ENCODE results near the gene BIN2.
A peak's percentile ranks its signal among the peaks of the same experiment; 100 is the strongest.
"Not testable (repeated sequence)": the region's sequence is repeated elsewhere in the genome, so short reads cannot be mapped to it uniquely, and the experiment has no call there.

The BIN2 gene

DNA sequence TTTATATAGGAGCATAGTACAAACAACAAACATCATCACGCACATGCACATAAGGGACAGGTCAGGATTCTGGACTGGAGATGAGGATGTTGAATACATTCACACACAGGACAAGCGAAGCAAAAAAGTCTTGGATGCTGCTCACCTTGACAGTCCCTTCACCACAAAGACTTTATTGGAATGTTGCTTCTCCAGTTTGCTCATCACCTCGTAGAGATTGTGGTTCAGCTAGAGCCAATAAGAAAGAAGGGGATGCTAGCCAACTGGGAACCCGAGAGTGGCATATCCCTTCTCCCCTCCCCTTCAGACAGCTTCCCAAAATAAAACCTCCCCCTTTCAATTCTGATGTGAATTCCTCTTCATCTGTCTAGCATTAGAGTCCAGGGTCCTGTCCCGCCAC is 28.3 kb downstream of the BIN2 start:
- TF ChIP-seq, protein P1, sequence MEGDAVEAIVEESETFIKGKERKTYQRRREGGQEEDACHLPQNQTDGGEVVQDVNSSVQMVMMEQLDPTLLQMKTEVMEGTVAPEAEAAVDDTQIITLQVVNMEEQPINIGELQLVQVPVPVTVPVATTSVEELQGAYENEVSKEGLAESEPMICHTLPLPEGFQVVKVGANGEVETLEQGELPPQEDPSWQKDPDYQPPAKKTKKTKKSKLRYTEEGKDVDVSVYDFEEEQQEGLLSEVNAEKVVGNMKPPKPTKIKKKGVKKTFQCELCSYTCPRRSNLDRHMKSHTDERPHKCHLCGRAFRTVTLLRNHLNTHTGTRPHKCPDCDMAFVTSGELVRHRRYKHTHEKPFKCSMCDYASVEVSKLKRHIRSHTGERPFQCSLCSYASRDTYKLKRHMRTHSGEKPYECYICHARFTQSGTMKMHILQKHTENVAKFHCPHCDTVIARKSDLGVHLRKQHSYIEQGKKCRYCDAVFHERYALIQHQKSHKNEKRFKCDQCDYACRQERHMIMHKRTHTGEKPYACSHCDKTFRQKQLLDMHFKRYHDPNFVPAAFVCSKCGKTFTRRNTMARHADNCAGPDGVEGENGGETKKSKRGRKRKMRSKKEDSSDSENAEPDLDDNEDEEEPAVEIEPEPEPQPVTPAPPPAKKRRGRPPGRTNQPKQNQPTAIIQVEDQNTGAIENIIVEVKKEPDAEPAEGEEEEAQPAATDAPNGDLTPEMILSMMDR (IDR thresholded peaks at IDR 0.05; ENCODE audit: poor library complexity, severe bottlenecking), result no peak
- Histone ChIP-seq H3K27ac (ENCODE audit: poor library complexity, severe bottlenecking) (no peak overlapping the region), H3K36me3 (ENCODE audit: low read depth) (no peaks in the 10 kb centered on the region), H3K4me3 (ENCODE audit: severe bottlenecking) (no peak overlapping the region), H3K9me3 (ENCODE audit: severe bottlenecking) (no peaks in the 10 kb centered on the region), H3K27me3 (ENCODE audit: insufficient read depth, poor library complexity, severe bottlenecking) (no peaks in the 10 kb centered on the region), H3K4me1 (ENCODE audit: insufficient read depth, poor library complexity, severe bottlenecking) (no peaks in the 10 kb centered on the region)
- no peak for DNase-seq (ENCODE audit: low spot score)
- peak; percentile 38; the same call in 1 of the 3 replicates for ATAC-seq (ENCODE audit: low read depth)

DNA sequence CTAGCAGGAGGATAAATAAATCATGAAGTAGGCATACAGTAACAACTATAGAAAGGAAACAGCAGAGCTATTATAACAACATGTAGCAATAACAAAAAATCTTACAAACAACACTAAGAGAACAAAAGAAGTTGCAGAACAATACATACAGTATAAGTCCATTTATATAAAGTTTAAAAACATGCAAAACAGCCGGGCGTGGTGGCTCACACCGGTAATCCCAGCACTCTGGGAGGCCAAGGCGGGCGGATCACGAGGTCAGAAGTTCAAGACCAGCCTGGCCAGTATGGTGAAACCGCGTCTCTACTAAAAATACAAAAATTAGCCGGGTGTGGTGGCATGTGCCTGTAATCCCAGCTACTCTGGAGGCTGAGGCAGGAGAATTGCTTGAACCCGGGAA is 29.9 kb downstream of the BIN2 start:
- not testable (repeated sequence) for ATAC-seq (ENCODE audit: low read depth); DNase-seq (ENCODE audit: low spot score); H3K36me3 ChIP-seq (ENCODE audit: low read depth); H3K27me3 ChIP-seq (ENCODE audit: insufficient read depth, poor library complexity, severe bottlenecking); H3K9me3 ChIP-seq (ENCODE audit: severe bottlenecking); H3K4me1 ChIP-seq (ENCODE audit: insufficient read depth, poor library complexity, severe bottlenecking); H3K4me3 ChIP-seq (ENCODE audit: severe bottlenecking); H3K27ac ChIP-seq (ENCODE audit: poor library complexity, severe bottlenecking)

DNA sequence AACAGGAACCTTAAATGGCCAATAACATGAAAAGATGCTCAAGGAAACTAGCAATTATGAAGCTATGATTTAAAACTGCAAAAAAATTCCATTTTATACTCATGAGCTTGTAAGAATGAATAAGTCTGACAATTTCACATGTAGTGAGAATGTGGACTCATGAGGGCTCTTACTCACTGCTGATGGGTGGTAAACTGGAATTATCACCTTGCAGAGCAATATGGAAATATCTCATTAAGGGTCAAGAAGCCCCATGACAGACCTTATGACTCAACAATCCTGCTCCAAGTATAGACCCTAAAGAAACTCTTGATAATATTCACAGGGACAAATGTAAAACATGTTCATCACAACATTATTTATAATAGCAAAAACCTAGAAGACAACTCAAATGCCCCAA is 30.3 kb downstream of the BIN2 start:
- TF ChIP-seq, protein P1 (IDR thresholded peaks at IDR 0.05; ENCODE audit: poor library complexity, severe bottlenecking), result no peak
- no peak for ATAC-seq (ENCODE audit: low read depth)
- H3K4me1 ChIP-seq (ENCODE audit: insufficient read depth, poor library complexity, severe bottlenecking), result no peaks in the 10 kb centered on the region
- H3K4me3 ChIP-seq (ENCODE audit: severe bottlenecking), result no peak overlapping the region
- DNase-seq (ENCODE audit: low spot score), result no peak
- H3K36me3 ChIP-seq (ENCODE audit: low read depth), result no peaks in the 10 kb centered on the region
- H3K27me3 ChIP-seq (ENCODE audit: insufficient read depth, poor library complexity, severe bottlenecking), result no peaks in the 10 kb centered on the region
- no peak overlapping the region for H3K27ac ChIP-seq (ENCODE audit: poor library complexity, severe bottlenecking)
- H3K9me3 ChIP-seq (ENCODE audit: severe bottlenecking), result no peaks in the 10 kb centered on the region

DNA sequence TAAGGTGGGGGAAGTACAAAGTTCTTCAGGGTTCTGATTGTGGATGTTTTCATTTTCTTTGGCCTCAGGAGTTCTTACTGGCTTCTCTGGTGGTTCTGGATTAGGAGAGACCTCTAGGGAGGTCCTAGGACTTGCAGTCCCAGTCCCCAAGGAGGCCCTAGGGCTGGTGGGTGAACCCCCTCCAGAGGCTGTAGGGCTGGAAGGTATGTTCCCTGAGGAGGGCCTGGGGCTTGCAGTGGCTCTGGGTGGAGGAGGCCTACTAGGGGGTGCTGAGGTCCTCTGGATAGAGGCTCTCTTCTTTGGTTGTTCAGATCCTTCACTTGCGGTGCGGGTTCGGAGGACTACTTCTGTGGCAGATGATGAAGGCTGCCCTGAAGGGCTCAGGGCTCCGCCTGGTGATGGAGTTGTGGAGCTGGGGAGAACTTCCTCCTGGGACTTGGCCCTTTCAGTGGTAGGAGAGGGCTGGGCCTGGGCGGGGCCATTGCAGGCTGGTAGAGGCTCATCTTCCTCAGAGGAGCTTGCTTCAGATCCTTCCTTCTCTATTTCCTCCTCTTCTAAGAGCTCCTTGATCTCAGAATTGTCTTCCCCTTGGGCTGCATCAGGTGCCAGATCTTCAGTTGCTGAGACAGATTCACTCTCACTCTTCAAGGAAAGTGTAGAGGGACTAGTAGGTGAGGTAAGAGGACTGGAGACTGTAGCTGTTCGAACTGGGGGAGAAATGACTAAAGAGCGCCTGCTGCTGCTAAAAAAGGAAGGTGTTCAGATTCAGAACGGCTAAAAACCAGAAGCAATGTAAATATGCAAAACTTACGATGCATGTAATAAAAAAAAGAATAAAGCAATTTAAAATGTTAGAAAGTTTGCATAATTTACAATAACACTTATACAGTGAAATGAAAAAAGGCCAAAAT is 32.1 kb downstream of the BIN2 start:
- H3K27me3 ChIP-seq (ENCODE audit: insufficient read depth, poor library complexity, severe bottlenecking); ATAC-seq (ENCODE audit: low read depth): not testable (repeated sequence)

DNA sequence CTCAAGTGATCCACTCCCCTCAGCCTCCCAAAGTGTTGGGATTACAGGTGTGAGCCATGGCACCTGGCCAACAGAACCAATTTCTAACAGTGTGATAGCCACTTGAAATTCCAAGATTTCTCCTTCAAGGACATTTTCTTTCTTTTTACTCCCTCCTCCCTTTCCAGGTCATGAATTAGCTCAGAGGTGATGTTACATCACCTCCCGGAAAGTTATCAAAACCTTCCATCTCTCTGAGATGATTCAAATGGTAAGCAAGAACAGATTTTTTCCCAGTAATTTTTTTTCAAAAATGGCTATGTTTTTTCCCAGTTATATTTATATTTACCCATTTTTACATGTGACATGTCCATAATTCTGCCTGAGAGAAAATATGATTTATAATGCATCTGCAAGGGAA is 38.1 kb downstream of the BIN2 start:
- no peaks in the 10 kb centered on the region for H3K9me3 ChIP-seq (ENCODE audit: severe bottlenecking)
- H3K27ac ChIP-seq (ENCODE audit: poor library complexity, severe bottlenecking), result no peak overlapping the region
- H3K4me1 ChIP-seq (ENCODE audit: insufficient read depth, poor library complexity, severe bottlenecking), result peaks cover 12% of the 10 kb centered on the region
- no peak for ATAC-seq (ENCODE audit: low read depth)
- no peak for DNase-seq (ENCODE audit: low spot score)
- no peaks in the 10 kb centered on the region for H3K27me3 ChIP-seq (ENCODE audit: insufficient read depth, poor library complexity, severe bottlenecking)
- TF ChIP-seq, protein P1 (IDR thresholded peaks at IDR 0.05; ENCODE audit: poor library complexity, severe bottlenecking), result no peak
- H3K4me3 ChIP-seq (ENCODE audit: severe bottlenecking), result no peak overlapping the region
- no peaks in the 10 kb centered on the region for H3K36me3 ChIP-seq (ENCODE audit: low read depth)

More for the DNA sequence above, 32.1 kb downstream of the BIN2 start:
- not testable (repeated sequence) for H3K4me3 ChIP-seq (ENCODE audit: severe bottlenecking); DNase-seq (ENCODE audit: low spot score); H3K36me3 ChIP-seq (ENCODE audit: low read depth); H3K4me1 ChIP-seq (ENCODE audit: insufficient read depth, poor library complexity, severe bottlenecking); H3K27ac ChIP-seq (ENCODE audit: poor library complexity, severe bottlenecking); H3K9me3 ChIP-seq (ENCODE audit: severe bottlenecking)
